Keratinocyte (primary cell): ENCODE measurements around the gene EBF4. TPM values are rescaled to one million over a fixed set of nuclear protein-coding genes. Genes with fewer than 3 reads are reported as not detected.

ENCODE experiments used
- DNase-seq: peaks from one replicate; pipeline ENCODE4 v3.0.0-alpha.2; 2011; ENCODE audit warnings: low read depth, missing footprints, low spot score
- FAIRE-seq: peaks from 2 replicates; lab custom pipeline; 2011; peaks lifted over from hg19 to GRCh38; lab: Jason Lieb, UNC
- H2AFZ ChIP-seq: 2 replicates; pipeline ENCODE4 v1.6.0; 2012; ENCODE audit warnings: low read length, control low read depth, inconsistent platforms; ENCODE audit not compliant: control insufficient read depth
- H3K27ac ChIP-seq: 2 replicates; pipeline ENCODE4 v1.5.1; 2011; ENCODE audit warnings: low read length; ENCODE audit not compliant: control insufficient read depth, insufficient read depth
- H3K27me3 ChIP-seq: 3 replicates; pipeline ENCODE4 v1.6.0; 2011; ENCODE audit warnings: low read length; ENCODE audit not compliant: control insufficient read depth, insufficient read depth; ENCODE audit errors: extremely low read depth
- H3K36me3 ChIP-seq, 2 experiments: 2 replicates in 1 of 2; 3 replicates in 1 of 2; pipeline ENCODE4 v1.5.1; 2011; ENCODE audit warnings: low read length in 2 of 2, mild to moderate bottlenecking in 1 of 2; ENCODE audit not compliant: control insufficient read depth in 2 of 2, insufficient read depth in 2 of 2; ENCODE audit errors: extremely low read depth in 1 of 2
- H3K4me1 ChIP-seq: 3 replicates; pipeline ENCODE4 v1.5.1; 2011; ENCODE audit warnings: low read length; ENCODE audit not compliant: control insufficient read depth, insufficient read depth; ENCODE audit errors: extremely low read depth
- H3K4me2 ChIP-seq: 3 replicates; pipeline ENCODE4 v1.6.0; 2011; ENCODE audit warnings: low read depth, low read length; ENCODE audit not compliant: control insufficient read depth, insufficient read depth; ENCODE audit errors: extremely low read depth
- H3K4me3 ChIP-seq, 3 experiments: fragments of 200-600 bp in 1 of 3; sonication (generic) in 1 of 3; 2 replicates in 2 of 3; 3 replicates in 1 of 3; pipeline ENCODE4 v1.5.1; 2011 to 2016; ENCODE audit warnings: low read length in 3 of 3, mild to moderate bottlenecking in 3 of 3, control low read depth in 2 of 3, inconsistent platforms in 1 of 3, low read depth in 1 of 3, mixed read lengths in 1 of 3, mixed run types in 1 of 3, moderate library complexity in 1 of 3; ENCODE audit not compliant: control insufficient read depth in 2 of 3, insufficient read depth in 2 of 3; ENCODE audit errors: extremely low read depth in 1 of 3
- H3K79me2 ChIP-seq: 2 replicates; pipeline ENCODE4 v1.6.0; 2012; ENCODE audit warnings: low read length; ENCODE audit not compliant: control insufficient read depth, insufficient read depth
- H3K9ac ChIP-seq: 3 replicates; pipeline ENCODE4 v1.6.0; 2011; ENCODE audit warnings: low read length; ENCODE audit not compliant: control insufficient read depth, insufficient read depth; ENCODE audit errors: extremely low read depth
- H3K9me1 ChIP-seq: 3 replicates; pipeline ENCODE4 v1.6.0; 2011; ENCODE audit warnings: low read length; ENCODE audit not compliant: control insufficient read depth, insufficient read depth; ENCODE audit errors: extremely low read depth
- H3K9me3 ChIP-seq: 2 replicates; pipeline ENCODE4 v1.5.1; 2012; ENCODE audit warnings: low read depth, low read length; ENCODE audit not compliant: control insufficient read depth
- H4K20me1 ChIP-seq: 3 replicates; pipeline ENCODE4 v1.6.0; 2011; ENCODE audit warnings: low read length; ENCODE audit not compliant: control insufficient read depth, insufficient read depth; ENCODE audit errors: extremely low read depth
- CTCF ChIP-seq, 3 experiments: IDR thresholded peaks in 1 of 3; conservative IDR thresholded peaks in 1 of 3; optimal IDR thresholded peaks in 1 of 3; 2 replicates in 2 of 3; 3 replicates in 1 of 3; pipeline versions ENCODE3 to v1.5.1; 2011; ENCODE audit warnings: low read length in 3 of 3, mild to moderate bottlenecking in 3 of 3, moderate library complexity in 2 of 3, control low read depth in 1 of 3, inconsistent platforms in 1 of 3; ENCODE audit not compliant: insufficient read depth in 2 of 3; ENCODE audit errors: extremely low read depth in 1 of 3
- EZH2 ChIP-seq: IDR thresholded peaks from one replicate; pipeline ENCODE4 v1.6.1; 2012; ENCODE audit warnings: inconsistent platforms, mild to moderate bottlenecking, low read length, moderate library complexity
- dilution Hi-C: fragments of 300-500 bp; cut with MboI; formaldehyde crosslinking; loops from one replicate; pipeline ENCODE4 v1.7.0; 2020; ENCODE audit warnings: low sequenced_read_pairs; ENCODE audit not compliant: extremely low pct_ligation_motif_present
- polyA plus RNA-seq, 5 experiments: library from polyadenylated mRNA; depleted of rRNA in 3 of 5; stranded (reverse) in 3 of 5; stranded (forward) in 1 of 5; unstranded in 1 of 5; fragments of >200 nt; gene quantifications; 1 replicate in 1 of 5; 2 replicates in 3 of 5; 3 replicates in 1 of 5; pipeline versions ENCODE4 v1.2.1 to v1.2.3, GENCODE V29; 2011 to 2012; ENCODE audit warnings: missing spikeins in 2 of 5, low read depth in 1 of 5, low replicate concordance in 1 of 5

The EBF4 gene
- polyA plus RNA-seq, 1 donor (not counting 4 experiments of a cell fraction or from before 2014, with no cell fraction given): not detected

- H2AFZ ChIP-seq: no peak overlapping the region
- H3K4me3 ChIP-seq: no peak overlapping the region
- H3K4me1 ChIP-seq: no peaks in the 10 kb centered on the region
- H3K36me3 ChIP-seq: no peaks in the 10 kb centered on the region
- peaks cover 71% of the 10 kb centered on the region for H3K27me3 ChIP-seq
- H4K20me1 ChIP-seq: no peaks in the 10 kb centered on the region
- no peak overlapping the region for H3K9ac ChIP-seq
- DNase-seq (no peak), FAIRE-seq (no peak)
- H3K9me3 ChIP-seq: no peaks in the 10 kb centered on the region
- dilution Hi-C loops: no loop called here
- H3K9me1 ChIP-seq: no peaks in the 10 kb centered on the region
- no peak overlapping the region for H3K4me2 ChIP-seq
- TF ChIP-seq EZH2 (no peak), CTCF (optimal IDR thresholded peaks at IDR 0.05 in 1 of 3, IDR thresholded peaks at IDR 0.05 in 1 of 3, conservative IDR thresholded peaks at IDR 0.05 in 1 of 3; ENCODE audit: extremely low read depth in 1 of 3, insufficient read depth in 2 of 3, low read length in 3 of 3) (no peak)
- no peaks in the 10 kb centered on the region for H3K79me2 ChIP-seq
- no peak overlapping the region for H3K27ac ChIP-seq
These were observed 4.1 kb downstream of the EBF4 start for GRCh38 chr20:2696646-2697045.

GRCh38 chr20:2697768-2698167 lies 5.2 kb downstream of the EBF4 start:
- Histone ChIP-seq H3K9me3 (no peaks in the 10 kb centered on the region), H3K79me2 (no peaks in the 10 kb centered on the region), H3K9ac (no peak overlapping the region), H3K27ac (no peak overlapping the region), H3K4me3 (no peak overlapping the region), H3K27me3 (peaks cover 63% of the 10 kb centered on the region), H4K20me1 (no peaks in the 10 kb centered on the region), H2AFZ (no peak overlapping the region), H3K4me2 (no peak overlapping the region), H3K4me1 (no peaks in the 10 kb centered on the region), H3K9me1 (no peaks in the 10 kb centered on the region), H3K36me3 (no peaks in the 10 kb centered on the region)
- TF ChIP-seq CTCF (optimal IDR thresholded peaks at IDR 0.05 in 1 of 3, IDR thresholded peaks at IDR 0.05 in 1 of 3, conservative IDR thresholded peaks at IDR 0.05 in 1 of 3; ENCODE audit: extremely low read depth in 1 of 3, insufficient read depth in 2 of 3, low read length in 3 of 3): no peak
- no peak for TF ChIP-seq EZH2
- dilution Hi-C loops: no loop called here
- no peak for FAIRE-seq
- no peak for DNase-seq
